Gastrocnemius medialis (tissue), 4 donors: ENCODE measurements around the gene PHACTR3. TPM values are rescaled to one million over a fixed set of nuclear protein-coding genes. Genes with fewer than 3 reads are reported as not detected.

Experiments
- ATAC-seq, 2 donors: fragments of 150-250 bp; one replicate each; pipeline ENCODE4 v1.9.1; 2016
- DNase-seq, 2 donors: peaks; one replicate each; pipeline ENCODE4 v3.0.0-alpha.2; 2019
- H3K27ac ChIP-seq, 4 donors: fragments of 200-600 bp; sonication (generic); 1 replicate in 1 of 4; 2 replicates in 3 of 4; pipeline ENCODE4 v1.5.1; 2016 to 2018; ENCODE audit warnings: mild to moderate bottlenecking in 2 of 4, moderate library complexity in 1 of 4
- H3K27me3 ChIP-seq, 3 donors: fragments of 200-600 bp; sonication (generic) in 2 of 3; 1 replicate in 1 of 3; 2 replicates in 2 of 3; pipeline versions ENCODE4 v1.5.1 to v1.6.0; 2016 to 2019; ENCODE audit warnings: mild to moderate bottlenecking in 1 of 3, moderate library complexity in 1 of 3
- H3K36me3 ChIP-seq, 2 donors: fragments of 200-600 bp; sonication (generic) in 1 of 2; one replicate each; pipeline ENCODE4 v1.5.1; 2017 to 2018
- H3K4me1 ChIP-seq, 2 donors: fragments of 200-600 bp; sonication (generic) in 1 of 2; one replicate each; pipeline ENCODE4 v1.5.1; 2016 to 2017; ENCODE audit warnings: mild to moderate bottlenecking in 2 of 2
- H3K4me3 ChIP-seq, 4 donors: fragments of 200-600 bp; sonication (generic) in 3 of 4; 1 replicate in 1 of 4; 2 replicates in 3 of 4; pipeline ENCODE4 v1.5.1; 2016 to 2019; ENCODE audit warnings: mild to moderate bottlenecking in 2 of 4
- H3K9me3 ChIP-seq, 3 donors: fragments of 200-600 bp; sonication (generic) in 2 of 3; 1 replicate in 1 of 3; 2 replicates in 2 of 3; pipeline ENCODE4 v1.5.1; 2016 to 2019
- POLR2A ChIP-seq, 2 donors: fragments of 450-650 bp; IDR thresholded peaks; one replicate each; pipeline ENCODE4 v1.6.1; 2017; ENCODE audit warnings: antibody characterized with exemption in 2 of 2, mild to moderate bottlenecking in 2 of 2, moderate library complexity in 2 of 2
- in situ Hi-C, 4 donors: fragments of 200-750 bp; cut with MboI; loops; one replicate each; pipeline versions ENCODE4 v1.15.0 to v1.8.0; 2017; ENCODE audit warnings: low sequenced_read_pairs in 4 of 4
- intact Hi-C: fragments of 100-400 bp; cut with DNase I; formaldehyde crosslinking; loops from one replicate; pipeline ENCODE4 v1.15.1; 2023; ENCODE audit warnings: low total_unique reads
- total RNA-seq, 4 donors: library from RNA; depleted of rRNA; stranded (reverse); fragments of >200 nt; gene quantifications; one replicate each; pipeline versions ENCODE4 v1.1.0 to v1.2.3, GENCODE V29; 2016
- TF ChIP-seq, protein P1 (sequence below), 5 experiments: fragments of 450-650 bp in 3 of 5; fragments of 200-600 bp in 2 of 5; sonication (generic) in 2 of 5; IDR thresholded peaks in 4 of 5; conservative IDR thresholded peaks in 1 of 5; 1 replicate in 4 of 5; 2 replicates in 1 of 5; pipeline ENCODE4 v1.5.1; 2016 to 2019; ENCODE audit warnings: antibody characterized with exemption in 5 of 5, mild to moderate bottlenecking in 3 of 5, moderate library complexity in 3 of 5

PHACTR3 gene
- total RNA-seq, 4 donors from 2014 or later: 0.24 to 1.1 (median 0.59) TPM; not detected in 1

DNA sequence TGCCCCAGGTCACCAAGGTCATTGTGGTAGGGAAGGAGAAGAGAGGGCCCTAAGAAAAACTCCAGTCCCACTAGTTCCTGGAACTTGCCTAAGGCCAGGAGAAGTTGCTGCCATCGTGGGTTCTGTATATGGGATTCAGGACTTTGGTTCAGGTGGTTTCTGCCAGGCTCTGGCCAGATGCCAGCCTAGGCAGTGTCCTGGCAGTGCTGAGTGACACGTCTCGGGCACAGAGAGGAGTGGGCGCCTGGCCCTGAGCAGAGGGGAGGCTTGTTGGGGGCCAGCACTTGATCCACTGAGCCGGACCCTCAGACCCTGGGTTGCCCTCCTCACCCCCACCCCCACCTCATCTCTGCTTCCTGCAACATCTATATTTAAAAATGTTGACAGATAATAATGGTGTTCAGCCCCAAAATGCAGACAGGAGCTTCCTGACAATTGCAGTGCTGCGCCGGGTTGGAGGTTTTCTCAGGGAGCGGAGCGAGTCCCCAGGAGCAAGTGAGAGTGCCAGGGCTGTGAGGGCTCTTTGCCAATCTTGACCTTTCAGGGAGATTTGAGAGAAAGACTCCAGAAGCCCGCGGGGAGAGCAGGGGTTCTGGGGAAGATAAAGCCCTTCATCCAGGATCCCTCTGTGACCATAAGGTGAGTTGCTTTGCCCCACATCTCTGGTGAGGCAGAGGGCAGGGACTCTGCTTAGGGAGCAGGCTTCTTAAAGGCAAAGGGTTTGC is 71.9 kb downstream of the PHACTR3 start:
- in situ Hi-C loops: no loop called here
- H3K27me3 ChIP-seq: peaks cover 2 to 7% (median 7%) of the 10 kb centered on the region in 3 donors
- H3K9me3 ChIP-seq: no peaks in the 10 kb centered on the region
- TF ChIP-seq, protein P1, sequence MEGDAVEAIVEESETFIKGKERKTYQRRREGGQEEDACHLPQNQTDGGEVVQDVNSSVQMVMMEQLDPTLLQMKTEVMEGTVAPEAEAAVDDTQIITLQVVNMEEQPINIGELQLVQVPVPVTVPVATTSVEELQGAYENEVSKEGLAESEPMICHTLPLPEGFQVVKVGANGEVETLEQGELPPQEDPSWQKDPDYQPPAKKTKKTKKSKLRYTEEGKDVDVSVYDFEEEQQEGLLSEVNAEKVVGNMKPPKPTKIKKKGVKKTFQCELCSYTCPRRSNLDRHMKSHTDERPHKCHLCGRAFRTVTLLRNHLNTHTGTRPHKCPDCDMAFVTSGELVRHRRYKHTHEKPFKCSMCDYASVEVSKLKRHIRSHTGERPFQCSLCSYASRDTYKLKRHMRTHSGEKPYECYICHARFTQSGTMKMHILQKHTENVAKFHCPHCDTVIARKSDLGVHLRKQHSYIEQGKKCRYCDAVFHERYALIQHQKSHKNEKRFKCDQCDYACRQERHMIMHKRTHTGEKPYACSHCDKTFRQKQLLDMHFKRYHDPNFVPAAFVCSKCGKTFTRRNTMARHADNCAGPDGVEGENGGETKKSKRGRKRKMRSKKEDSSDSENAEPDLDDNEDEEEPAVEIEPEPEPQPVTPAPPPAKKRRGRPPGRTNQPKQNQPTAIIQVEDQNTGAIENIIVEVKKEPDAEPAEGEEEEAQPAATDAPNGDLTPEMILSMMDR (IDR thresholded peaks at IDR 0.05 in 4 of 5, conservative IDR thresholded peaks at IDR 0.05 in 1 of 5): no peak
- TF ChIP-seq POLR2A (IDR thresholded peaks at IDR 0.05): no peak
- ATAC-seq (no peak), DNase-seq (no peak)
- intact Hi-C loops: no loop called here
- no peaks in the 10 kb centered on the region for H3K4me1 ChIP-seq
- no peaks in the 10 kb centered on the region for H3K36me3 ChIP-seq
- no peak overlapping the region for H3K4me3 ChIP-seq
- H3K27ac ChIP-seq: no peak overlapping the region

DNA sequence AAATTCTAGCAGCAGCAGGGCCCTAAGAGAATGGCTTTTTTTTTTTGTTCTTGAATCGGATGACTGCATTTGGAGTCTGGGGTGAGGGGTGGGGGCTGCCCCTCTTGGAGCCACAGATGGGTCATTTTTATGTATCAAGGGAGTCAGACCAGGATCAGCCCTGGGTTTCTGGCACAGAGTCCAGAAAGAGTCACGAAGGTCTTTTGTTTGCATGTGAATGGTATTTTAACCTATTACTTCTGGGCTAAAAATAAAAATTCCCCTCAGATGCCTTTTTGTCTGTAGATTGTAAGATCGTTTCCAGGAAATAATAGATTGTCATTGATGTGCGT is 72.5 kb downstream of the PHACTR3 start:
- DNase-seq (no peak), ATAC-seq (no peak)
- TF ChIP-seq POLR2A (IDR thresholded peaks at IDR 0.05): no peak
- Histone ChIP-seq H3K36me3 (no peaks in the 10 kb centered on the region), H3K4me3 (no peak overlapping the region), H3K27me3 (peaks cover 2 to 7% (median 7%) of the 10 kb centered on the region in 3 donors), H3K4me1 (no peaks in the 10 kb centered on the region), H3K27ac (no peak overlapping the region), H3K9me3 (no peaks in the 10 kb centered on the region)
- intact Hi-C loops (no loop called here), in situ Hi-C loops (no loop called here)

DNA sequence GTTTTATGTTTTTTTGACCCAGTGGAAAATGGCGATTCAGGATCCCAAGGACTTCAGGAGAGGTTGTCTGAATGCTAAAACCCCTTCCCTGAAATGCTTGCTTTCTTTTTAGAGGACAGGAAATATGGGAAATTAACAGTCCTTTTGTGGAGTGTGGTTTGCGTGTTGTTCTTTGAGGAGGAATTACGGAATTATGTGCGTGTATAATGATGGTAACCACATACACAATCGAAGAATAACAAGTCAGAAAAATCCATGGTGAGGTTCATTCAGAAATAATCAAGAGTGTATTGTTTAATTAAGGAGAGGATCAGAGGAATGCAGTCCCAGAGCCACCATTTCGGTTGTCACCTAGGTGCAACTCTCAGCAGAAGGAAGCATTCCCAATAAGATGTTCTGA is 73.2 kb downstream of the PHACTR3 start:
- Histone ChIP-seq H3K4me3 (no peak overlapping the region), H3K27ac (no peak overlapping the region), H3K9me3 (no peaks in the 10 kb centered on the region), H3K36me3 (no peaks in the 10 kb centered on the region), H3K27me3 (peaks cover 2 to 7% (median 7%) of the 10 kb centered on the region in 3 donors), H3K4me1 (no peaks in the 10 kb centered on the region)
- DNase-seq (no peak), ATAC-seq (no peak)
- intact Hi-C loops: no loop called here
- in situ Hi-C loops: no loop called here
- TF ChIP-seq POLR2A (IDR thresholded peaks at IDR 0.05): no peak
- TF ChIP-seq, protein P1 (IDR thresholded peaks at IDR 0.05 in 4 of 5, conservative IDR thresholded peaks at IDR 0.05 in 1 of 5): no peak

DNA sequence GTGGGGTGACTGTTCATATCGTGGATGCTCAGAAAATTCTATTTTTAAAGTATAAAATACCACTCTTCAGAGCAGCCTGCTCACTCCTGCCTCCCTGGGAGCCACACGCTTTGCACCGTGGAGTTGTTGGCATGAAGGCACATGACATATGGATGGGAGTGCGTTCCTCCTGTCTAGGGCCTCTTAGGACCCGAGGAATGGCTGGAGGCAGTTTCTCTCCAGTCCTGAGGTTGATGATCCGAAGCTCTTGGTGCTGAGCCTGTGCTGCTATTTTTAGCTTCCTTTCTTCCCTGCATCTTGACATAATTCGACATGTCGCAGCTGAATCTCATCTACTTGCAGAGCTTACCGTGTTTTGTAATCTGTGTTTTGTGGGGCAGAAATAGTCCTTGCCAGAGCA is 73.9 kb downstream of the PHACTR3 start:
- in situ Hi-C loops: no loop called here
- TF ChIP-seq, protein P1 (IDR thresholded peaks at IDR 0.05 in 4 of 5, conservative IDR thresholded peaks at IDR 0.05 in 1 of 5): no peak
- no peak for TF ChIP-seq POLR2A (IDR thresholded peaks at IDR 0.05)
- ATAC-seq: no peak
- Histone ChIP-seq H3K27ac (no peak overlapping the region), H3K36me3 (no peaks in the 10 kb centered on the region), H3K9me3 (no peaks in the 10 kb centered on the region), H3K27me3 (peaks cover 2 to 7% (median 7%) of the 10 kb centered on the region in 3 donors), H3K4me1 (no peaks in the 10 kb centered on the region), H3K4me3 (no peak overlapping the region)
- no peak for DNase-seq
- intact Hi-C loops: no loop called here

DNA sequence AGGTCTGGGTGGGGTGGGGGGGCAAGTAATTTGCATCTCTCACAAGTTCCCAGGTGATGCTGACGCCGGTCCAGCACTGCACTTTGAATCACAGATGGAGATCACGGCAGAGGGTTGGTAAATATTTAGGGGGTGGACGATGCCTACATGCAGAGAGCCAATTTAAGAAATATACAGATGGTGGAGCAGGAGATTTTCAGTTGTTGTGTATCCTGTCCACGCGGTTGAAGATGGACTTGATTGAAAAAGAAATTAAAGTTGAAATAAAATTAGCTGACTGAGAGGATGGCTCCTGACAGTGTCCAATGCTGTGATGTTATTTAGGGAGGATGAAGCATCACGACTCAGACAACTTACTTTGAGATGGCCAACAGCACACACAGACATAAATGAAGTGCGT is 74.6 kb downstream of the PHACTR3 start:
- Histone ChIP-seq H3K4me3 (no peak overlapping the region), H3K36me3 (no peaks in the 10 kb centered on the region), H3K27ac (no peak overlapping the region), H3K9me3 (no peaks in the 10 kb centered on the region), H3K27me3 (peaks cover 2 to 7% (median 7%) of the 10 kb centered on the region in 3 donors), H3K4me1 (no peaks in the 10 kb centered on the region)
- TF ChIP-seq, protein P1 (IDR thresholded peaks at IDR 0.05 in 4 of 5, conservative IDR thresholded peaks at IDR 0.05 in 1 of 5): no peak
- no peak for TF ChIP-seq POLR2A (IDR thresholded peaks at IDR 0.05)
- in situ Hi-C loops: no loop called here
- no peak for DNase-seq
- no peak for ATAC-seq
- intact Hi-C loops: no loop called here
